HepG2 (cell line): Measurements from ENCODE around the gene FGF19. TPM values are rescaled to one million over a fixed set of nuclear protein-coding genes. Genes with fewer than 3 reads are reported as not detected.

Experiments used
- AGO2 ChIP-seq: fragments of 200-400 bp; formaldehyde crosslinking; optimal IDR thresholded peaks from 2 replicates; pipeline ENCODE3; 2017; ENCODE audit warnings: mild to moderate bottlenecking, low read depth, low read length, moderate library complexity
- HNF1B ChIP-seq: sonication (generic); formaldehyde crosslinking; IDR thresholded peaks from 2 replicates; pipeline ENCODE4 v1.5.1; 2020; ENCODE audit warnings: mild to moderate bottlenecking, moderate library complexity, missing genetic modification reagents
- KLF12 ChIP-seq: sonication (generic); formaldehyde crosslinking; IDR thresholded peaks from 2 replicates; pipeline ENCODE4 v1.4.0; 2020; ENCODE audit warnings: missing genetic modification reagents, borderline replicate concordance
- NBN ChIP-seq: fragments of 450-650 bp; conservative IDR thresholded peaks from 2 replicates; pipeline ENCODE4 v1.6.1; 2017
- NONO ChIP-seq, 2 experiments: fragments of 450-650 bp in 1 of 2; sonication (generic) in 1 of 2; formaldehyde crosslinking in 1 of 2; IDR thresholded peaks in 1 of 2; conservative IDR thresholded peaks in 1 of 2; 2 replicates each; pipeline versions ENCODE4 v1.6.1 to v1.8.0; 2017 to 2022; ENCODE audit warnings: mild to moderate bottlenecking in 1 of 2, missing genetic modification reagents in 1 of 2, moderate library complexity in 1 of 2
- PLRG1 ChIP-seq: fragments of 450-650 bp; conservative IDR thresholded peaks from 2 replicates; pipeline ENCODE4 v1.6.1; 2016
- STAT6 ChIP-seq: sonication (generic); formaldehyde crosslinking; IDR thresholded peaks from 2 replicates; pipeline ENCODE4 v1.4.0; 2020; ENCODE audit warnings: missing genetic modification reagents, mild to moderate bottlenecking, borderline replicate concordance
- TBP ChIP-seq: sonication (generic); formaldehyde crosslinking; IDR thresholded peaks from 2 replicates; pipeline ENCODE4 v1.5.0; 2020; ENCODE audit warnings: missing genetic modification reagents
- ZBTB4 ChIP-seq: sonication (generic); formaldehyde crosslinking; IDR thresholded peaks from 2 replicates; pipeline ENCODE4 v1.4.0; 2020; ENCODE audit warnings: missing genetic modification reagents, mild to moderate bottlenecking, borderline replicate concordance
- ZNF34 ChIP-seq: sonication (generic); formaldehyde crosslinking; IDR thresholded peaks from 2 replicates; pipeline ENCODE4 v1.4.0; 2020; ENCODE audit warnings: mild to moderate bottlenecking, missing genetic modification reagents, borderline replicate concordance
- ZNF597 ChIP-seq: sonication (generic); formaldehyde crosslinking; IDR thresholded peaks from 2 replicates; pipeline ENCODE4 v1.5.0; 2020; ENCODE audit warnings: missing genetic modification reagents
- ZNF646 ChIP-seq: sonication (generic); formaldehyde crosslinking; IDR thresholded peaks from 2 replicates; pipeline ENCODE4 v1.9.0; 2021; ENCODE audit warnings: mild to moderate bottlenecking, missing genetic modification reagents
- ZNF737 ChIP-seq: sonication (generic); formaldehyde crosslinking; IDR thresholded peaks from 2 replicates; pipeline ENCODE4 v1.5.0; 2020; ENCODE audit warnings: missing genetic modification reagents, mild to moderate bottlenecking, borderline replicate concordance
- ZSCAN29 ChIP-seq: sonication (generic); formaldehyde crosslinking; conservative IDR thresholded peaks from 2 replicates; pipeline ENCODE4 v1.4.0; 2020; ENCODE audit warnings: mild to moderate bottlenecking, missing genetic modification reagents
- polyA plus RNA-seq, 8 experiments: library from polyadenylated mRNA; depleted of rRNA in 3 of 8; stranded (reverse) in 7 of 8; unstranded in 1 of 8; fragments of >200 nt; fragmentation: Illumina TruSeq in 4 of 8; extraction: Trizol in 4 of 8; gene quantifications; 2 replicates each; pipeline versions ENCODE4 v1.2.1 to v1.2.3, GENCODE V29; 2011 to 2016; ENCODE audit warnings: low read depth in 4 of 8, missing spikeins in 1 of 8, mixed read lengths in 1 of 8; ENCODE audit not compliant: insufficient read depth in 1 of 8
- total RNA-seq, 5 experiments: library from RNA; depleted of rRNA; stranded (reverse); fragments of >200 nt; fragmentation: Illumina TruSeq; extraction: Trizol; gene quantifications; 2 replicates each; pipeline ENCODE4 v1.2.3, GENCODE V29; 2016; ENCODE audit warnings: low read depth in 1 of 5

Gene FGF19
- total and polyA plus RNA-seq, 2 of the 13 experiments (the other 11 are each of a cell fraction or from before 2014, with no cell fraction given) = 0.07 TPM; not detected in 1

- TF ChIP-seq ZBTB4 (CRISPR knock-in tag) = no peak
- no peak for TF ChIP-seq ZSCAN29
- TF ChIP-seq ZNF646 (CRISPR knock-in tag) = peak; percentile 75; the same call in 1 of the 2 replicates
- peak; percentile 81; the same call in 1 of the 2 replicates for TF ChIP-seq NBN
- no peak for TF ChIP-seq AGO2
- TF ChIP-seq PLRG1 = peak; percentile 79; the same call in 1 of the 2 replicates
- TF ChIP-seq NONO (IDR thresholded peaks at IDR 0.05) = 0 out of 2 replicates have a peak, but pooled peaks have one; percentile 30
- no peak for TF ChIP-seq NONO (CRISPR knock-in tag; conservative IDR thresholded peaks at IDR 0.05)
- no peak for TF ChIP-seq STAT6
- TF ChIP-seq TBP = no peak
- TF ChIP-seq ZNF737 (CRISPR knock-in tag) = no peak
- no peak for TF ChIP-seq ZNF597
- TF ChIP-seq KLF12 = no peak
- no peak for TF ChIP-seq HNF1B (CRISPR knock-in tag)
- TF ChIP-seq ZNF34 (CRISPR knock-in tag) = no peak
These were observed 23.1 kb downstream of the FGF19 start (continued) for GRCh38 chr11:69680688-69681087.
